VCaP (cell line): ENCODE data around the gene DENND4B.
A peak's percentile ranks its signal among the peaks of the same experiment; 100 is the strongest.

Source experiments
- H3K27ac ChIP-seq: fragments of 450-650 bp; 2 replicates; pipeline ENCODE4 v1.5.1; 2017
- TF ChIP-seq, protein P1 (sequence below): fragments of 450-650 bp; conservative IDR thresholded peaks from 2 replicates; pipeline ENCODE4 v1.5.1; 2017; ENCODE audit warnings: mild to moderate bottlenecking, moderate library complexity

The DENND4B gene

DNA sequence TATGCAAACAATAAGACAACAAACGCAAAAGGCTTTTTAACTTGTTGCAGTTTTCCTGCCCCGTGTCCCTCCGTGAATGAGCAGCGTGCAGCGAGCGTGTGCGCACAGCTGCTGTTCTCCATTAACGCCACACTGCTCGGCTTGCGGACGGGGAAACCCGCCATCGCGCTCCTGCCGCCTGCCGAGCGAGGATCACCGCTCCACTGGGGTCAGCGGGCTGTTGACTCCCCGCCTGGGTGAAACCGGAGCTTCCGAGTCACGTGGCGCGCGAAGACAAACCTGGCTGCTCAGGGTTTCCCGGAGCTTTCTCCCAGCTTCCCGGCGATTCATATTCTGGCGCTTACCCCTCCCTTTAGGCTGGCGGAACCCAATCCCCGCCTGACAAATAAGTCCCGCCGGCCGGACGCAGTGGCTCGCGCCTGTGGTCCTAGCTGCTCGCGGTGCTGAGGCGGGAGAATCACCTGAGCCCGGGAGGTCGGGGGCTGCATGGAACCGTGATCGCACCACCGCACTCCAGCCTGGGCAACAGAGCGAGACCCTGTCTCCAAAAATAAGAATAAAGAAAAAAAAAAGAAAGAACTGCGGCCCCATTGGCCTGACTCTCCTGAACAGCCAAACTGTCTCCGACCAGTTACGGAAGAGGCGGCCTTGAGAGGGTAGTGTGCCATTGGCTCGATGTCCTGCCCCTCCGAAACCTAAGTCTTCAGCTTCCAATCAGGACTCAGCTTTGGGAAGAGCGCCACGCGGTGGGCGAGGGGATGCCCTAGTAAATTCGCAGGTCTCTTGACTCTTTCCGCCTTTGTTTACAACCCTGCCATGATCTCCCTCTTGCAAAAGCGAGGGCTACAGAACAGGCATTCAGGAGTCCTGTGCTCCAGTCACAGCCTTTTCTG, 20.8 kb upstream of the DENND4B start, which contains the start of gene CREB3L4:
Gene CREB3L4 (plus strand): TSS at position 796 of the 893 bp plus-strand sequence. CDS start 624 bp downstream, outside the sequence.
- TF ChIP-seq, protein P1, sequence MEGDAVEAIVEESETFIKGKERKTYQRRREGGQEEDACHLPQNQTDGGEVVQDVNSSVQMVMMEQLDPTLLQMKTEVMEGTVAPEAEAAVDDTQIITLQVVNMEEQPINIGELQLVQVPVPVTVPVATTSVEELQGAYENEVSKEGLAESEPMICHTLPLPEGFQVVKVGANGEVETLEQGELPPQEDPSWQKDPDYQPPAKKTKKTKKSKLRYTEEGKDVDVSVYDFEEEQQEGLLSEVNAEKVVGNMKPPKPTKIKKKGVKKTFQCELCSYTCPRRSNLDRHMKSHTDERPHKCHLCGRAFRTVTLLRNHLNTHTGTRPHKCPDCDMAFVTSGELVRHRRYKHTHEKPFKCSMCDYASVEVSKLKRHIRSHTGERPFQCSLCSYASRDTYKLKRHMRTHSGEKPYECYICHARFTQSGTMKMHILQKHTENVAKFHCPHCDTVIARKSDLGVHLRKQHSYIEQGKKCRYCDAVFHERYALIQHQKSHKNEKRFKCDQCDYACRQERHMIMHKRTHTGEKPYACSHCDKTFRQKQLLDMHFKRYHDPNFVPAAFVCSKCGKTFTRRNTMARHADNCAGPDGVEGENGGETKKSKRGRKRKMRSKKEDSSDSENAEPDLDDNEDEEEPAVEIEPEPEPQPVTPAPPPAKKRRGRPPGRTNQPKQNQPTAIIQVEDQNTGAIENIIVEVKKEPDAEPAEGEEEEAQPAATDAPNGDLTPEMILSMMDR: peak; percentile 54
- H3K27ac ChIP-seq: peak within 1 kb of the TSS; percentile 99

DNA sequence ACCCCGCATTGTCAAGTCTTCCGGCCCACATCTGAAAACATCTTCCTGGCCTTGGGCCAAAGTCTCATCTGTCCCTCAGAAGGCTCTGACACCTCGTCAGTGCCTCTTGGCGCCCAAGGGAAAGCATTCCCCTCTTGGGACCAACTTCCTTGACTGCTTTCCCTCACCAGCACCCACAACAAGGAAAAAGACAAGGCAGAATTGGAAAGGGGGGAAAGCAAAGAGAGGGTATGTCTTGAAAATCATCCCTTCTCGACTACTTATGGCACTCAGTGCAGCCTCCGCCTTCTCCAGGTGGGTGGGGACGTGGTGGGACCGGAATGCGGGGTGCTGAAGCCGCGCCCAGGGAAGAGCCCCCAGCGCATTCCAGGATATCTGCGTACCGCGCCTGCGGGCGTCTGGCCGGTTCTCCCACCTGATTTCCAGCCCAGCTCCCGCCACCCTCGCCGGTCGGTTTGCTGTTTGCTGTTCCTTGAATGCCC, 17.4 kb upstream of the DENND4B start:
- TF ChIP-seq, protein P1: no peak
- H3K27ac ChIP-seq: peak overlapping the region; percentile 99

DNA sequence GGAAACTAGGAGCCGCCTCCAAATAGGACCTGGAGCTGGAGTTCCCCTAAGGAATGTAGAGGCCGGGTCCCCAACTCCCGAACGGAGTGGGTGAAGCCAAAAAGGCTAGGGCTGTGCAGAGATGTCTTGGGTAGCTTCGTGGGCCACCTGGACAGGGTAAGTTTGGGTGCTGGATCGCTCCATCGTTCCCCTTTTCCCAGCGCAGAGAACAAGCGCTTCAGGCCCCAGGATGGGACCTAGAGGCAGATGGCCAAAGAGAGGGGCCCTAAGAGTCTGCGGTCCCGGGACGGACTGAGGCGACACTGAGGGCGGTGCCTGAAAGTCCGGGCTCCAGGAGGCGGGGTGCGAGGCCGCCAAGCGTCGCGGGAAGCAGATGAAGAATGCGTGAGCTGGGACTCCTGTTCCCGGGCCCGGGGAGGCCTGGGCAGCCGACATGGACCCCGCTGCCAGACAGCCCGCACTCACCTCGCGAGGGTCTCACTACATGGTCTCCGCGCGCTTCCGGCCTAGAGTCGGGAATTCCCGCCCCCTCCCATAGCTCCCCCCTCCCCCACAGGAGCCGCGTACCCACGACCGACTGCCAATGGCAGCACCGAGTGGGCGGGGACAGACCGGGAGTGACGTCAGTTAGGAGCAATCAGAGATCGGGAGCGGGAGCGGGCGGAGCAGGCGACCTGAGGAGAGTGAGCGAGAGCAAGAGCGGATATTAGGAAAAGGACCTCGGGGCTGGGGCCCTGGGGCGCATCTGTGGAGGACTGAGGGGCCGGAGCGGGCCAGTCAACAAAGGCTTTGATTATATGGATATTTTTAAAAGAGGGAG, 16.7 kb upstream of the DENND4B start, which contains the start of gene SLC39A1:
Gene SLC39A1 (minus strand): TSS at position 508 of the 820 bp plus-strand sequence. CDS start 822 bp downstream, outside the sequence.
- H3K27ac ChIP-seq: peak within 1 kb of the TSS; percentile 99
- TF ChIP-seq, protein P1: no peak

DNA sequence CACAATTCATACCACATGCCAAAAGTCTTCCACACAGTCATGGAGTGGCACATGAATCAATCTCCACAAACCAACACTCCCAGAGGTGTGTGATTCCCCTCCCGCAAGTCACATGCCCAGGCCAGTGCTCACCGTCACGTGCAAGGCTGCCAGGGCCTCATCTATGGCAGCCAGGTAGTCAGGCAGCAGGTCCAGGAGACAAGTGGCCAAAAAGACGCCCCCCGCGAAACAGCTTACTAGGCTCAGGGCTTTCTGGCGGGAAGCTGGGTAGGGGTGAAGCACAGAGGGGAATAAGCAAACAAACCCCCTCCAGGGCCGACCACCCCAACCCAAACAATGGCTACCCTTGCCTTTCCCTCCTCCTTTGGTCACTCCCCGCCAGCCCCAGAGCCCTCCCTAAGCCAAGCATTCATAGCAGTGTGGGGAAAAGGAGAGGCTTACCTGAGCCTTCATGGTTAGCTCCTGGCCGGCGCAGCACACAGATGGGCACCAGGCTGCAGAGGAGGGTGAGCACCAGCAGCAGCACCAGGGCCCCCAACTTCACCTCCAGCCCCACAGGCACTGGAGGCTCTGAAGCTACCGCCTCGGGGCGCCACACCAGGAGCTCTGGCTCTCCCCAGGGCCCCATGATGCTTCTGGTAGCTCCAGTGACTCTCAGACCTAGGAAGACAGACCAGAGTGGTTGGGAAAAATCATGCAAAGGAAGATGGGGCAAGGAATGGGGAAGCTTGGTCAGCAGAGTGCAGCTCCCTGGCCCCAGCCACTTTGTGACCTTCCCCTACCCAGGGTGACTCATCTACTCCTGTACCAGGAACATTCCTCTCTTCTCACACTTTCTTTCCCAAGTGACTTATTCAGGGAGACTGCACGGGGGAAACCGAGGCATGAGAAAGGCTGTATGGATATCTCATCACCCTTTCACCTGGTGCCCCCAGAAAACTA, 15.8 kb upstream of the DENND4B start:
- TF ChIP-seq, protein P1: no peak
- peak overlapping the region; percentile 99 for H3K27ac ChIP-seq

DNA sequence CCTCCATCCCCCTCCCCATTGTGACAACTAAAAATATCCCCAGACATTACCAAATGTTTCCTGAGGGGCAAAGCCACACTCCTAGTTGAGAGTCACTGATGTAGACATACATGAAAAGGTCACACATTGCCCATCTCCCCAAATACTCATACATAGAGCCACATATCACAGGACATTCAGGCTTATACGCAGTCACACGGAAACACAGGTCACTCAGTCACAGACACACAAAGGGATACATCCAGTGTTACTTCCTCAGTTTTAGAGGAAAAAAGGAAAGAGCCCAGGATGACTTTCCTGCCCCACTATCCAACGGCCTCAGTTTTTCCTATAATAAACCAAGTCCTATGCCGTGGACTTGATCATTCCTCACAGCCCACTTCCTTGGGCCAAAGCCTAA, 14.9 kb upstream of the DENND4B start:
- TF ChIP-seq, protein P1: no peak
- H3K27ac ChIP-seq: peak overlapping the region; percentile 99; the same call in 1 of the 2 replicates

DNA sequence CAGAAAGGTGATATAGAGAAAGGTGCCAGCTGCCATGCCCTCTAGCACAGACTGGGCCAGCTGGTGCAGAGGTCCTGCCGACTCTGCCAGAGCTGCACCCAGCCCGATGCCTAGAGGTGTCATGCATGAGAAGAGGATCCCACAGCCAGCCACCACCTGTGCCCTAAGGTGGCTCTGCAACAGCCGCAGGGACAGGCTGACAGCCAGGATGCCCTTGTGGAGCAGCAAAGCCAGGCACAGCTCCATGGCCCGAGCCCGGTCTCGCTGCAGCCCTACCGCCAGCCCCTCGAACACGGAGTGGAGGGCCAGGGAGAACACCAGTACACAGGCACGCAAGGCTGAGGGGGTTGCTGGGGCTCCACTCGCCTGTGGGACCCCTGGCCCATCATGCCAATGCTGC, 13.7 kb upstream of the DENND4B start:
- TF ChIP-seq, protein P1: no peak
- no peak overlapping the region for H3K27ac ChIP-seq
